Heart left ventricle (tissue), 16 donors: ENCODE data around the gene ELMO2. TPM values are rescaled to one million over a fixed set of nuclear protein-coding genes. Genes with fewer than 3 reads are reported as not detected.

Source experiments
- ATAC-seq, 4 donors: fragments of 200-7000 bp; cut with Tn5 transposase; one replicate each; pipeline ENCODE4 v1.9.1; 2020 to 2022; ENCODE audit warnings: moderate library complexity in 4 of 4, mild to moderate bottlenecking in 3 of 4, moderate number of reproducible peaks in 1 of 4
- DNase-seq, 5 donors: peaks; one replicate each; pipeline ENCODE4 v3.0.0-alpha.2; 2020
- H3K27ac ChIP-seq, 12 donors: fragments of 200-600 bp; sonication (generic) in 4 of 12; one replicate each; pipeline versions ENCODE4 v1.5.0 to v1.8.0; 2016 to 2022; ENCODE audit warnings: mild to moderate bottlenecking in 2 of 12
- H3K27me3 ChIP-seq, 9 donors: fragments of 200-600 bp; sonication (generic) in 2 of 9; one replicate each; pipeline versions ENCODE4 v1.5.1 to v1.8.0; 2016 to 2022; ENCODE audit warnings: mild to moderate bottlenecking in 3 of 9
- H3K36me3 ChIP-seq, 9 donors: fragments of 200-600 bp; sonication (generic) in 2 of 9; one replicate each; pipeline versions ENCODE4 v1.5.0 to v1.8.0; 2018 to 2022; ENCODE audit warnings: mild to moderate bottlenecking in 2 of 9
- H3K4me1 ChIP-seq, 12 donors: fragments of 200-600 bp; sonication (generic) in 4 of 12; one replicate each; pipeline versions ENCODE4 v1.5.0 to v1.8.0; 2016 to 2022; ENCODE audit warnings: mild to moderate bottlenecking in 3 of 12
- H3K4me3 ChIP-seq, 12 donors: fragments of 200-600 bp; sonication (generic) in 4 of 12; one replicate each; pipeline versions ENCODE4 v1.5.0 to v1.8.0; 2017 to 2022; ENCODE audit warnings: mild to moderate bottlenecking in 9 of 12, moderate library complexity in 4 of 12
- H3K9me3 ChIP-seq, 12 donors: fragments of 200-600 bp; sonication (generic) in 4 of 12; one replicate each; pipeline versions ENCODE4 v1.5.0 to v1.8.0; 2016 to 2022; ENCODE audit warnings: mild to moderate bottlenecking in 1 of 12
- CTCF ChIP-seq, 12 donors: fragments of 200-600 bp; sonication (generic) in 4 of 12; IDR thresholded peaks; one replicate each; pipeline versions ENCODE4 v1.5.0 to v1.8.0; 2018 to 2022; ENCODE audit warnings: antibody characterized with exemption in 12 of 12, mild to moderate bottlenecking in 5 of 12
- POLR2A ChIP-seq, 2 donors: fragments of 450-650 bp; IDR thresholded peaks; one replicate each; pipeline ENCODE4 v1.6.1; 2017; ENCODE audit warnings: antibody characterized with exemption in 2 of 2, mild to moderate bottlenecking in 2 of 2, moderate library complexity in 2 of 2
- WGBS, 4 donors: extraction: QIAGEN DNeasy Blood & Tissue Kit in 2 of 4; methylation state at CpG; one replicate each; pipeline versions ENCODE4 v1.1.5 to v1.1.7; 2013 to 2018; 5-methylcytosine and 5-hydroxymethylcytosine counted together
- intact Hi-C, 10 donors: fragments of 100-400 bp; cut with DNase I; formaldehyde crosslinking; loops; one replicate each; pipeline versions ENCODE4 v1.11.1 to v1.14.2; 2022
- polyA plus RNA-seq, 2 donors: library from polyadenylated mRNA; stranded (reverse); fragments of 200-250 nt; gene quantifications; one replicate each; pipeline ENCODE4 v1.2.3, GENCODE V29; 2013
- total RNA-seq, 9 donors: library from RNA; depleted of rRNA in 2 of 9; stranded (reverse); fragments of >200 nt in 2 of 9; fragmentation: NEBNext Ultra II Directional in 3 of 9; extraction: Animal tissue kit (Norgen Biotek cat#: 25700) in 3 of 9; gene quantifications; one replicate each; pipeline versions ENCODE4 v1.1.0 to v1.2.4, GENCODE V29; 2016 to 2023
- donor health status: ischemic (EF 13 %, LVEDD 7.1; RV severe dilation, severe dysfunction).
- donor health status: healthy with polysubstance abuse.
- donor health status: DM: no; HTN: yes; CAD: no.
- donor health status: DM: no; HTN: no; CAD: no.
- donor health status: ischemic (EF 25% LVEDD 6.9; RV normal size, moderate dysfunction).
- donor health status: ischemic (EF 25% LVEDD 5.7; RV mildly dilated, moderate dysfunction).
- donor health status: healthy.
- donor health status: DM: yes; HTN: yes; CAD: no.
- donor health status: ischemic (EF 35%, LVEDD 5.7; RV mildly dilated, moderate dysfunction).
- donor health status: nonischemic (EF 11% LVEDD 7.7; RV severe dilation, severe dysfunction).
- donor health status: DM: yes; HTN: yes; CAD: no.
- donor health status: PGD.
- donor health status: ischemic (EF 29% LVEDD 5.4; RV normal size, mild dysfunction).
- donor health status: nonischemic (EF 23%, LVEDD 6.1; RV moderate dilation, normal function).

ELMO2 gene
- total and polyA plus RNA-seq, 11 donors, result 14.6 to 57.5 (median 33.6) TPM

- peak in 1 of 5 donors; percentile 46 for DNase-seq
- ATAC-seq, result no peak
- intact Hi-C loops, result loop anchor here in 3 of 10 donors (10.0 kb wide), 1 partner anchor 317 kb away; the partner anchor contains the start of gene SLC12A5 (in 3 of the 3)
- WGBS, 4 donors, result 46 to 59% (median 55%) methylated on average over 9 of the region's 9 CpGs
- Histone ChIP-seq H3K9me3 (no peaks in the 10 kb centered on the region), H3K4me1 (peaks cover 0 to 11% (median 8%) of the 10 kb centered on the region in 12 donors), H3K4me3 (no peak overlapping the region), H3K27me3 (peaks cover 9 to 65% (median 31%) of the 10 kb centered on the region in 9 donors), H3K36me3 (peaks cover 0 to 6% (median 0%) of the 10 kb centered on the region in 9 donors), H3K27ac (no peak overlapping the region)
- TF ChIP-seq POLR2A (IDR thresholded peaks at IDR 0.05) (no peak), CTCF (IDR thresholded peaks at IDR 0.05) (no peak)
These were observed 64.4 kb downstream of the ELMO2 start for GRCh38 chr20:46342010-46342378.

GRCh38 chr20:46341074-46342009 is 65.1 kb downstream of the ELMO2 start:
- peaks cover 0 to 3% (median 0%) of the 10 kb centered on the region in 9 donors for H3K36me3 ChIP-seq
- H3K4me1 ChIP-seq, result peaks cover 0 to 11% (median 8%) of the 10 kb centered on the region in 12 donors
- WGBS, 4 donors, result 53 to 63% (median 61%) methylated on average over 22 to 24 of the region's 24 CpGs
- no peak for ATAC-seq
- H3K9me3 ChIP-seq, result no peaks in the 10 kb centered on the region
- TF ChIP-seq CTCF (IDR thresholded peaks at IDR 0.05) (no peak), POLR2A (IDR thresholded peaks at IDR 0.05) (no peak)
- no peak overlapping the region for H3K27ac ChIP-seq
- peaks cover 14 to 72% (median 37%) of the 10 kb centered on the region in 9 donors for H3K27me3 ChIP-seq
- DNase-seq, result peak in 1 of 5 donors; percentile 43
- no peak overlapping the region for H3K4me3 ChIP-seq
- intact Hi-C loops, result loop anchor here in 3 of 10 donors (10.0 kb wide), 1 partner anchor 317 kb away; the partner anchor contains the start of gene SLC12A5 (in 3 of the 3)

GRCh38 chr20:46339037-46339436 is 67.4 kb downstream of the ELMO2 start:
- Histone ChIP-seq H3K27me3 (peaks cover 21 to 95% (median 51%) of the 10 kb centered on the region in 9 donors), H3K4me1 (peaks cover 0 to 11% (median 8%) of the 10 kb centered on the region in 12 donors), H3K27ac (no peak overlapping the region), H3K4me3 (no peak overlapping the region), H3K9me3 (no peaks in the 10 kb centered on the region), H3K36me3 (no peaks in the 10 kb centered on the region)
- intact Hi-C loops, result loop anchor here in 1 of 10 donors (10.0 kb wide), 1 partner anchor 324 kb away; no protein-coding TSS in a partner anchor
- 76 to 84% (median 79%) methylated on average over 7 of the region's 7 CpGs for WGBS, 4 donors
- TF ChIP-seq CTCF (IDR thresholded peaks at IDR 0.05) (no peak), POLR2A (IDR thresholded peaks at IDR 0.05) (no peak)
- ATAC-seq (no peak), DNase-seq (peak in 1 of 5 donors; percentile 4)

GRCh38 chr20:46336735-46337134 is 69.7 kb downstream of the ELMO2 start:
- H3K27me3 ChIP-seq, result peaks cover 20 to 90% (median 40%) of the 10 kb centered on the region in 9 donors
- intact Hi-C loops, result loop anchor here in 1 of 10 donors (10.0 kb wide), 1 partner anchor 322 kb away; no protein-coding TSS in a partner anchor
- H3K36me3 ChIP-seq, result no peaks in the 10 kb centered on the region
- H3K9me3 ChIP-seq, result no peaks in the 10 kb centered on the region
- 39 to 52% (median 46%) methylated on average over 3 of the region's 3 CpGs for WGBS, 4 donors
- DNase-seq, result no peak
- H3K4me3 ChIP-seq, result no peak overlapping the region
- no peak for ATAC-seq
- TF ChIP-seq POLR2A (IDR thresholded peaks at IDR 0.05) (no peak), CTCF (IDR thresholded peaks at IDR 0.05) (no peak)
- no peaks in the 10 kb centered on the region for H3K4me1 ChIP-seq
- no peak overlapping the region for H3K27ac ChIP-seq
